Activated CD4-positive, alpha-beta T cell treated with anti-CD3 and anti-CD28 coated beads for 24 hours (primary cell): Measurements from ENCODE around the gene ZNF432.
"Not testable (repeated sequence)": the region's sequence is repeated elsewhere in the genome, so short reads cannot be mapped to it uniquely, and the experiment has no call there.

Experiments used
- DNase-seq, 2 donors: peaks; one replicate each; pipeline ENCODE4 v3.0.0-alpha.2; 2020; ENCODE audit warnings: low read depth in 2 of 2

ZNF432 gene

DNA sequence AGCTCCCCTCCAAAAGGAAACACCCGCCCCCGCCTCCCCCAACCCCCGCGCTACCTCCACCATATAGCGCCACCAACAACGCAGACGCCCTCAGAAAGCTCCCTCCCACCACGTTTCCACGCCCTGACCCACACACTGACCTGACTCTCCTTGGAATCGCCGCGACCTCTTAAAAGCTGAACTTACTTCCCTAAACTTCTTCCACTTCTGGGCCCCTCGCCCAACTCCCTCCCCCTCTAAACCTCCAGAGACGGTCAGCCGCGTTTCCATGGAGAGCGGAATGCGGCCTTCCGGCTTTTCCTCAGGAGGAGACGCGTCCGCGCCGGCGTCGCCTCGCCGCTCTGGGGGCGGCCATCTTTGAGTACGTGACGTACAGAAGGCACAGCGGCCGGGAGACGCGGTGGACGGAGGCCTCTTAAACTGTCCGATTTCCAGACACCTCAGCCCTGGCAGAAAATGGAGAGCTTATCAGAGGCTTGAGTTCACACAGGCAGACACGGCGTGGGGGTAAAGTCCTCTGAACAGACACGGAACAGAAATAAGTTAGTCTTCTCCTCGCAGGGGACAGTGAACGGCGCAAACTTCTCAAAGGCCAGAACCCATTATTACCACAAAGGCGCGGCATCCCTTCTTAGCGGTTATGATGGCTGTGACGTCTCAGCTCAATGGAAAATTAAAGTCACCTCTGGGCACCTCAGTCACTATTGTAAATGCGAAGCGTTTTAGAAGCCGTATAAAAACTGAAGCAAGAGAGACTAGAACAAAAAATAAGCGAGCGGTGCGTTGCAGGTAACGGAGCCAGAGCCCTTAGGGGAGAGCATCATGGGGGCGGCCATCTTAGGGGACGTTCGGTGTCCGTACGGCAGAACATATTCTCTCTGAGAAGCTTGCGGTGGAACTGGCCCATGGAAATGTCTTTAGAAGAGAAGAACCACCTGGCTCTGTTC is at the start of gene ZNF432:
TSS of gene ZNF432 (minus strand) at position 284 of the 947 bp plus-strand sequence. CDS start 1,970 bp downstream, outside the sequence.
- DNase-seq = peak; percentile 62 to 63

DNA sequence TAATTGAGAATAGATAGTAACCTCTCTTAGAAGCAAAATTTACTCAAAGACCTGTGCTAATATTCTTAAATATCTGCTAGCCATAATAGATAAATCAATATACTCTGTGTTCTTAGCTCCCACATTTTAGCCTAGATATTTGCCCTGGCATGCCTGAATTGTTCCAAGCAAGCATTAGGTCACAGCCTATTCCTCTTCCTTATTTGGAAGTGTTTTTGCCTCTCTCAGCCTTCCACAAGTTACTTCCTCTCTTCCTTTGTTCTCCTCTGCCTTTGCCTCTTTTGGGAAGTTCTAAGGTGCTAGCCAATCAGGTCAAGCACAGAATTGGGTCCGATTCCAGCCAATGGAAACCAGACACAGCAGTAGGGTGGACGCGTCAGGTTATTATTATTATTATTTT is 47.8 kb upstream of the ZNF432 start:
- not testable (repeated sequence) for DNase-seq

DNA sequence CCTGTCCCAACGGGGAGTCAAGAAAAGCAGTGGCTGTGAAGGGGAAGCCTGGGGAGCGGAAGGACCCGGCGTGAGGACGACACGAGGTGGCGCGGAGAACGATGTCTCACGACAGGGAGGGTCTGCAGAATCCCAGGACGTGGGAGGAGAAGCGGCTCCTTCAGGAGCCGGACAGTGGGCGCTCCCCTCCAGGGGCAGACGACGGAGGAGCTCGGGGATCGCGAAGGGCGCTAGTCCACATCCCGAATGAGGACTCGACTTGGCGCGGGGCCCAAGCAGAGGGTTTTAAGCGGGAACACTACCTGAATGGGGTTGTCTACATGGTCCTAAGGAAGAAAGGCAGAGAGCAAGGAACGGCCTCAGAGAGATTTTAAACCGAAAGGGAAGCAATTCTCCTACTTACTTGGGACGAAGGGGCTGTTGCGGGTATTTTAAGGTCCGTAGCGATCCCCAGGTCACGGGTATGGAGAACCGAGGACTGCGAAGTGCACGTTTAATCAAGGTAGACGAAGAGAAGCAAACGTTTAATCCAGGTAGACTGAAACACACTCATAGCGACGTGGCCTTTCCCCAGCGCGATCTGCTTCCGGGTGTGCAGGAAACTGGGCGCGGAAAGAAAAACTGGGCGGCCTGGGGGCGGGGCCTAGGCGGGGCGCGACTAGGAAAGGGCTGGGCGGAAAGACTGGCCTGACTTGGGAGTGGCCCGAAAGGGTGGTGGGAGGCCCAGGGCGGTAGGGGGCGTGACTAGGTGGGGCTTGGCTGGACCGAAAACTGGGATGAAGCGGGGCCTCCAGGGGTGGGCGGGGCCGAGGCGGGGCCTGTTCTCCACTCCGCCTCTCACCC is 46.8 kb upstream of the ZNF432 start, which contains the start of gene ZNF841:
TSS of gene ZNF841 (minus strand) at position 594 of the 843 bp plus-strand sequence. CDS start 10,964 bp downstream, outside the sequence.
- peak; percentile 75 to 86 for DNase-seq

DNA sequence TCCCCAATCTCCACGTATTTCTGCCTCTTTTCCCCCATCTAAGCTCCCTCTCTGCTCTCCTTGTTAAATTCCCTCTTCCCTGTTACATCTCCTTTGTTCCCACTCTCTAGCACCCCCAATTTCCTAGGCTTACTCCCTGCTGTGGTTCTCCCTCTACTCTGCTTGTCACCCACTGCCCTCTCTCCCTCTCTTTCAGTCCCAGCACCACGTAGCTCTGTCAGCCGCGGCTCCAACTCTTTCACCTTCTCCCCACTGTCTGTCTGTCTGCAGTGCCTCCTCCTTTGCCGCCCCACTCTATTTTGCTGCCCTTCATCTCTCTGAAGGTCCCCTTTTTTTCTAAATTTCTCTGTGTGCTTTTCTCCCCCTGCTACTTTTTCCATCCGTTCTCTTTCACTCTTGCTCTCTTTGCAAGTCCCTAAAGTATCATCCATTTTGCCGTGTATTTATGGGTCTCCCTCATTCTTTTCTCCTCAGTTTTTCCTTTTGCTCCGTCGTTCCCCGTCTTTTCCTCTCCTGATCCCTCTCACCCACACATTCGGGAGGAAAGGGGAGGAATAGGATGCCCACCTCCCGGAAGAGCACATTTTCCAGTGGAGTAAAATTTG is 46.0 kb upstream of the ZNF432 start:
- DNase-seq = no peak

DNA sequence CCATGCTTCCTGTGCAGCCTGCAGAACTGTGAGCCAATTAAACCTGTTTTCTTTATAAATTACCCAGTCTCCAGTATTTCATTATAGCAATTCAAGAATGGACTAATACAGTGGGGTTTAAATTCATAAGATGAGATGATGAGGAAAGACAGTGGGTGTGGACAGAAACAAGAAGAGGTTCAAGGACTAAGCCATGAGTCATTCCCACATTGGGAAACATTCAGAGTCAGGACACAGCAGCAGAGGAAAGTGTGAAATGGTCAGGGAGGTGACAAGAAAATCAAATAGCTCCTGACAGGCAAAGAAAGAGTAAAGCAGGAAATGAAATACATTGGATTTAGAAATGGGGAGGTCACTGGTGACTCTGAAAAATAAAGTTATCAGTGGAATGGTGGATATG is 37.8 kb upstream of the ZNF432 start:
- no peak for DNase-seq

DNA sequence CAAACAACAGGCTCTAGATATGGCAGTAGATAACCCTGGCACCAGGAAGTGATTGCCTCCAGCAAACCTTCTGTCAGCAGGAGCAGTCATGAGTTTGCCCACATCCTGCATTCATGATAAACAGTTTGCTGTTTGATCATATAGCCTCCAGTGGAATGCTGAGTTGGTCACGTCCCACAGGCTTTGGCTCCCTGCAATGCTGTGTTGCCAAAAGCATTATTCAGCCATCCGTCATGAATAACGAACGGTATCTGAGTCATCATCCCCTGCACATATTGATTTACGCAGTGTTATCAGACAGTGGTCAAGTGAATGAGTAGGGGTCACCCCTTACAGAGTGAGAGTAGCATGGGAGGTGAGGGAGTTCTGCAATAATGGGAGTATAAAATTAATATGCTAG is 21.9 kb upstream of the ZNF432 start:
- DNase-seq = no peak

DNA sequence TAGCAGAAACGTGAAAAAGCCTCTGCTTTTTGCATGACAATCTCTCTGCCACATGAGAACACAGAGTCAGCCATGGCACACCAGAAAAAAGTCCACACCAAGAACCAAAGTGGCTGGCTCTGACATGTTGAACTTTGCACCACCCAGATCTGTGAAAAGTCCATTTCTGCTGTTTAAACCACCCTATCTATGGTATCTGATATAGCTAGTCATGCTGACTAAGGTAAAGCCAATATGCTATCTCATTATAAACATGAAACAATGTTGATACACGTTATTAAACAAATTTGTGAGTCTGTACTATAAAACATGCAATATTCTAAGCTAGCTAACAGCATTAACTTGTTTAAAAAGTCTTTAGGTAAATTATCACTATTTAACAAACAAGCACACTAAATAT is 21.0 kb upstream of the ZNF432 start:
- DNase-seq = no peak

DNA sequence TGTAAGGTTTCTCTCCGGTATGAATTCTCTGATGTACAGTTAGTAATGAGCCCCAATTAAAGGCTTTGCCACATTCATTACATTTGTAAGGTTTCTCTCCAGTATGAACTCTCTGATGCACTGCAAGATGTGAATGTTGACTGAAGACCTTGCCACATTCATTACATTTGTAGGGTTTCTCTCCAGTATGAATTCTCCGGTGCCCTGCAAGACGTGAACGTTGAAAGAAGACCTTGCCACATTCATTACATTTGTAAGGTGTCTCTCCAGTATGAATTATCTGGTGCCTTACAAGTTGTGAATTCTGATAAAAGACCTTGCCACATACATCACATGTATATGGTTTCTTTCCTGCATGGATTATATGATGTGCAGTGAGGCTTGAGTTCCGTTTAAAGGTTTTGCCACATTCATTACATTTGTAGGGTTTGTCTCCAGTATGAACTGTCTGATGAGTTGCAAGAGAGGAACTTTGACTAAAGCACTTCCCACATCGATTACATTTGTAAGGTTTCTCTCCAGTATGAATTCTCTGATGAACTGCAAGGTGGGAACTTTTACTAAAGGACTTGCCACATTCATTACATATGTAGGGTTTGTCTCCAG is 17.7 kb upstream of the ZNF432 start:
- no peak for DNase-seq

DNA sequence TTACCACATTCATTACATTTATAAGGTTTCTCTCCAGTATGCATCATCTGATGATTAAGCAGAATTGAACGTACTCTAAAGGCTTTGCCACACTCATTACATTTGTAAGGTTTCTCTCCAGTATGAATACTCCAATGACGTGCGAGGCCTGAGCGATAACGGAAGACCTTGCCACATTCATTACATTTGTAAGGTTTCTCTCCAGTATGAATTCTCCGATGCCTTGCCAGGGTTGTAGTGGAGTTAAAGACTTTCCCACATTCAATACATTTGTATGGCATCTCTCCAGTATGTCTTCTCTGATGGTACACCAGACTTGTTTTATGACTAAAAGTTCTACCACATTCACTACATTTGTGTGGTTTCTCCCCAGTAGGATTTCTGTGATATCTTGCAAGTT is 16.8 kb upstream of the ZNF432 start:
- no peak for DNase-seq

DNA sequence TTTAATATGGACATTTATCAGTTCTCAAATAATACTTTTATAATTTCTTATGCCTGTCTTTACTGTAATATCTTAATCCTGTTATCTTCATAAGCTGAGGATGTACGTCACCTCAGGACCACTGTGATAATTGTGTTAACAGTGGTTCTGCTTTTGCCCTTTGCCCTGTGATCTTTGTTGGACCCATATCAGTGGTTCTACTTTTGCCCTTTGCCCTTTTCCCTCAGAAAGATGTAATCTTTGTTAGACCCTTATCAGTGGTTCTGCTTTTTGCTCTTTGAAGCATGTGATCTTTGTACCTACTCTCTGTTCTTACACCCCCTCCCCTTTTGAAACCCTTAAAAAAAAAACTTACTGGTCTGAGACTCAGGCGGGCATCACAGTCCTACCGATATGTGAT is 7.8 kb upstream of the ZNF432 start:
- DNase-seq = not testable (repeated sequence)

DNA sequence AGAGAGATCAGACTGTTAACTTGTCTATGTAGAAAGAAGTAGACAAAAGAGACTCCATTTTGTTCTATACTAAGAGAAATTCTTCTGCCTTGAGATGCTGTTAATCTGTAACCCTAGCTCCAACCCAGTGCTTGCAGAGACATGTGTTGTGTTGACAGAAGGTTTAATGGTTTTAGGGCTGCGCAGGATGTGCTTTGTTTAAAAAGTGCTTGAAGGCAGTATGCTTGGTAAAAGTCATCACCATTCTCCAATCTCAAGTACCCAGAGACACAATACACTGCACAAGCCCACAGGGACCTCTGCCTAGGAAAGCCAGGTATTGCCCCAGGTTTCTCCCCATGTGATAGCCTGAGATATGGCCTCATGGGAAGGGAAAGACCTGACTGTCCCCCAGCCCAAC is 3.1 kb upstream of the ZNF432 start:
- not testable (repeated sequence) for DNase-seq

DNA sequence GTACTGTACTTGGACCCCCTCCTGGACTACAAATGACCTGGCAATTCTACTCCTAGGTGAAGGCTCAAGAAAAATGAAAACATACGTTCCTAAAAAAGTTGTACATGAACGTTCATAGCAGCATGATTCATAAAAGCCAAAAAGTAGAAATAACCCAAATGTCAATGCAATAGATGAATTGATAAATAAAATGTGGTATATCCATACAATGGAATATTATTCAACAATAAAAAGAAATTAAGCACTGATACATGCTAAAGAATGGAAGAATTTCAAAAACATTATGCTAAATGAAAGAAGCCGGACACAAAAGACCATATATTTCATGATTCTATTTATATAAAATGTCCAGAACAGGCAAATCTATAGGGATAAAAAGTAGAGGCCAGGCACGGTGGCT is 9.5 kb downstream of the ZNF432 start:
- DNase-seq = no peak

DNA sequence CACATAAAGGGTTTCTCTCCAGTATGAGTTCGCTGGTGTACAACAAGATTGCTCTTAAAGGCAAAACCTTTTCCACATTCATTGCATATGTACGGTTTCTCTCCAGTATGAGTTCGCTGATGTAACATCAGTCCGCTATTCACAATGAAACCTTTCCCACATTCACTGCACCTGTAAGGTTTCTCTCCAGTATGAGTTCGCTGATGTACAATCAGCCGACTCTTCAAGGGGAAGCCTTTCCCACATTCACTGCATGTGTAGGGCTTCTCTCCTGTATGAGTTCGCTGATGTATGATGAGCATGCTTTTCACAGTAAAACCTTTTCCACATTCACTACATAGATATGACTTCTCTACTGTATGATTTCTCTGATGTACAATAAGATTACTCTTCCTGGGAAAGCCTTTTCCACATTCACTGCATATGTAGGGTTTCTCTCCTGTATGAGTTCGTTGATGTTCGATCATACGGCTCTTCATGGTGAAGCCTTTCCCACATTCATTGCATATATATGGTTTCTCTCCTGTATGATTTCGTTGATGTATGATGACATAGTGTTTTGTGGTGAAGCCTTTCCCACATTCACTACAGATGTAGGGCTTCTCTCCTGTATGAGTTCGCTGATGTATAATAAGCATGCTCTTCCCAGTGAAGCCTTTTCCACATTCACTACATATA is 14.4 kb downstream of the ZNF432 start:
- no peak for DNase-seq

DNA sequence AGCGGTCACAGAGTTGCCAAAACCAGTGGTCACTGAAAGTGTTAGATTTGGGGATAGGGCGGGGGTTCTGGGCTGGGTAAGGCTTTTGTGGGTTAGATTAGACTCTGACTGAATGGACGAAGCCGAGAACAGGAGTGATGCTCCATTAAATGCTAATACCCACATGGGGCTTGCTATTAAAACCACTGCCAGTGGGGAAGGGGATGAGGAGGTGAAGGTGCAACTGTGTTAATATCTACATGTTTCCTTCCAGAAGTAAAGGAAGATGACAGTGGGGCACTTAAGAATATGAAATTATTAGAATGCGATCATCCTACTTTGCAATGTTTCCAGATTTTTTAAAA is 19.9 kb downstream of the ZNF432 start:
- no peak for DNase-seq

DNA sequence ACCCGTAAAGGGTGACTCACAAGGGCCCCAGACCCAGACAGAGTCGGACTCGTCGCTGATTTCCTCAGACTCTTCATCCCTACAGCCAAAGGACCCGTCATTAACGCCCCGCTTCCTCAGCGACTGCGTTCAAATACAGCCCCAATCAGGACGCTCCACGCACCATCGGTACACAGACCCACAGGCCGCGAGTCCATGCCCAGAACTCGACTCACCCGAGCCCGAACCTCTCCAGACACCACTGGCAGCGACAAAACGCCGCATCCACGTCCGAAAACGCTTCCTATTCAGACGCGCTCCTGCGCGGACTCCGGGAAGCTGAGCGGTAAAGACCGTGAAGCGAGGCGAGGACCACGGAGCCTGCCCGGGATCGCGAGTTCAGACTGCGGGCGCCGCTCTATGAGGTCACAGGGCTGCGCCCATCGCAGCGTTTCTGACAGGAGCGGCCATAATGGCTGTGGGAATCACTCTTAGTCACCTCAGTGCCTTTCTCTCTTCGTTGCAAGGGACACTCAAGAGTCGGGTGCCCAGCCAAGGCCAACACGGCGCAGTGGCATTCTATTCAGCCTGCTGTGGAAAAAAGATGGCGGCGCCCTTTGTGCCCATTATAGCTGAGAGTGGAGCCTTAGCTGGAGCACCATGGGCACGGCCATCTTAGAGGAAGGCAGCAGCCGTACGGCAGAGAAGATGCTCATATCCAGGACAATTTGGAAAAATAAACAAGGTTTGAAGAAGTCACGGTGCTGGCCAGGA is 20.4 kb downstream of the ZNF432 start, which contains the start of gene ZNF614:
TSS of gene ZNF614 (minus strand) at position 353 of the 753 bp plus-strand sequence. CDS start 2,634 bp downstream, outside the sequence.
- DNase-seq = peak; percentile 56 to 75

DNA sequence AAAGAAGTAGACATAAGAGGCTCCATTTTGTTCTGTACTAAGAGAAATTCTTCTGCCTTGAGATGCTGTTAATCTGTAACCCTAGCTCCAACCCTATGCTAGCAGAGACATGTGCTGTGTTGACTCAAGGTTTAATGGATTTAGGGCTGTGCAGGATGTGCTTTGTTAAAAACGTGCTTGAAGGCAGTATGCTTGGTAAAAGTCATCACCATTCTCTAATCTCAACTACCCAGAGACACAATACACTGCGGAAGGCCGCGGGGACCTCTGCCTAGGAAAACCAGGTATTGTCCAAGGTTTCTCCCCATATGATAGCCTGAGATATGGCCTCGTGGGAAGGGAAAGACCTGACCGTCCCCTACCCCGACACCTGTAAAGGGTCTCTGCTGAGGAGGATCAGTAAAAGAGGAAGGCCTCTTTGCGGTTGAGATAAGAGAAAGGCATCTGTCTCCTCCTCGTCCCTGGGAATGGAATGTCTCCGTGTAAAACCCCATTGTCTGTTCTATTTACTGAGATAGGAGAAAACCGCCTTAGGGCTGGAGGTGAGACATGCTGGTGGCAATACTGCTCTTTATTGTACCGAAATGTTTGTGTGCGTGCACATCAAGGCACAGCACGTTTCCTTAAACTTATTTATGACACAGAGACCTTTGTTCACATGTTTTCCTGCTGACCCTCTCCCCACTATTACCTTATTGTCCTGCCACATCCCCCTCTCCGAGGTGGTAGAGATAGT is 22.2 kb downstream of the ZNF432 start:
- DNase-seq = not testable (repeated sequence)

DNA sequence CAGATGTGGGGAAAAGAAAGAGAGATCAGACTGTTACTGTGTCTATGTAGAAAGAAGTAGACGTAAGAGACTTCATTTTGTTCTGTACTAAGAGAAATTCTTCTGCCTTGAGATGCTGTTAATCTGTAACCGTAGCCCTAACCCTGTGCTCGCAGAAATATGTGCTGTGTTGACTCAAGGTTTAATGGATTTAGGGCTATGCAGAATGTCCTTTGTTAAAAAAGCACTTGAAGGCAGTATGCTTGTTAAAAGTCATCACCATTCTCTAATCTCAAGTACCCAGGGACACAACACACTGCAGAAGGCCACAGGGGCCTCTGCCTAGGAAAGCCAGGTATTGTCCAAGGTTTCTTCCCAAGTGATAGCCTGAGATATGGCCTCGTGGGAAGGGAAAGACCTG is 24.2 kb downstream of the ZNF432 start:
- not testable (repeated sequence) for DNase-seq

DNA sequence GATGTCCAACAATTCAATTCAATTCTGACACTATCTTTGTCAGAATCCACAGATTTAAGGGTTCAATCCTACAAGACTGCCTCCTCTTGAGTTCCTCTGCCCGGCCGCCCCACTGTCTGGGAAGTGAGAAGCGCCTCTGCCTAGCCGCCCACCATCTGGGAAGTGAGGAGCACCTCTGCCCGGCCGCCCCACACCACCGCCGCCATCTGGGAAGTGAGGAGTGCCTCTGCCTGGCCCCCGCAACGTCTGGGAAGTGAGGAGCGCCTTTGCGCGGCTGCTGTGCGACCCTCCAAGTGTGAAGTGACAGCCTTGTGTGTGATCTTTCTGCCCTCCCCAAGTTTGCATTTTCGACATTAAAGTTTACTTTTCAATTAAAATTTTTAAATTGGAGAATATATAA is 26.4 kb downstream of the ZNF432 start:
- no peak for DNase-seq

DNA sequence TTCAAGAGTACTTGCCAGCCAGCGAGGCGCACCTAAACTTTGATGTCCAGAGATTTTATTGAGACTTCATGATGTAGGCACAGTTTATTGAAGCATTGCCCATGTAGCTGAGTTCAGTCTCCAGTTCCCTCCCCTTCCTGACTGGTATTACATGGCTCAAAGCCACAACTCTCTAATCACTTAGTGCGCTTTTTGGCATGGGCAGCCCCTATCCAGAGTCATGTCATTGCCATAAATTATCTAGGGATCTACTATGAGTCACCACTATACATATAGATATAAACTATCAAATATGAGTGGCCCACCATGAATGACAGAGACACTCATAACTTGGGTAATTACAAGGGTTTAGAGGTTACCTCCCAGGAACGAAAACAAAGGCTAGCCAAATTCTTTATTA is 28.1 kb downstream of the ZNF432 start:
- DNase-seq = no peak

DNA sequence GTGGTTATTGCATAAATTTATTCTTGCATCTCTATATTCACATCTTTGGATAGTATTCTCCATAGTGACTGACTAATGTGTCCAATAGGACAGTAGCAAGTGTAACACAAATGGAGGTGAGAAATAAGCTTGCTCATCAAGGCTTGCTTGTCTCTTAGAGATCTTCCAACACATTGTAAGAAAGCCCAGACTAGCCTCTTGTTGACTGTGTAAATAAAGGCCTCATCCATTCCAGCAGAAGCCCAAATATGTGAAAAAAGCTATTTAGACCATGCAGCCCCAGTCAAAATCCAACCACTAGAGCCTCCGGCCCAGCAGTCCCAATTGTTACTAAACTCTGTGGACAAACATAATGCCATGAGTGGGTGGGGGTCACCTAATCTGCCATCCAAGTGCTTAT is 38.0 kb downstream of the ZNF432 start:
- DNase-seq = no peak
